Keratinocyte (primary cell): ENCODE measurements around the gene KLF2. TPM values are rescaled to one million over a fixed set of nuclear protein-coding genes. Genes with fewer than 3 reads are reported as not detected.
A peak's percentile ranks its signal among the peaks of the same experiment; 100 is the strongest.

ENCODE experiments used
- DNase-seq: peaks from one replicate; pipeline ENCODE4 v3.0.0-alpha.2; 2011; ENCODE audit warnings: low read depth, missing footprints, low spot score
- FAIRE-seq: peaks from 2 replicates; lab custom pipeline; 2011; peaks lifted over from hg19 to GRCh38; lab: Jason Lieb, UNC
- H2AFZ ChIP-seq: 2 replicates; pipeline ENCODE4 v1.6.0; 2012; ENCODE audit warnings: low read length, control low read depth, inconsistent platforms; ENCODE audit not compliant: control insufficient read depth
- H3K27ac ChIP-seq: 2 replicates; pipeline ENCODE4 v1.5.1; 2011; ENCODE audit warnings: low read length; ENCODE audit not compliant: control insufficient read depth, insufficient read depth
- H3K27me3 ChIP-seq: 3 replicates; pipeline ENCODE4 v1.6.0; 2011; ENCODE audit warnings: low read length; ENCODE audit not compliant: control insufficient read depth, insufficient read depth; ENCODE audit errors: extremely low read depth
- H3K36me3 ChIP-seq, 2 experiments: 2 replicates in 1 of 2; 3 replicates in 1 of 2; pipeline ENCODE4 v1.5.1; 2011; ENCODE audit warnings: low read length in 2 of 2, mild to moderate bottlenecking in 1 of 2; ENCODE audit not compliant: control insufficient read depth in 2 of 2, insufficient read depth in 2 of 2; ENCODE audit errors: extremely low read depth in 1 of 2
- H3K4me1 ChIP-seq: 3 replicates; pipeline ENCODE4 v1.5.1; 2011; ENCODE audit warnings: low read length; ENCODE audit not compliant: control insufficient read depth, insufficient read depth; ENCODE audit errors: extremely low read depth
- H3K4me2 ChIP-seq: 3 replicates; pipeline ENCODE4 v1.6.0; 2011; ENCODE audit warnings: low read depth, low read length; ENCODE audit not compliant: control insufficient read depth, insufficient read depth; ENCODE audit errors: extremely low read depth
- H3K4me3 ChIP-seq, 3 experiments: fragments of 200-600 bp in 1 of 3; sonication (generic) in 1 of 3; 2 replicates in 2 of 3; 3 replicates in 1 of 3; pipeline ENCODE4 v1.5.1; 2011 to 2016; ENCODE audit warnings: low read length in 3 of 3, mild to moderate bottlenecking in 3 of 3, control low read depth in 2 of 3, inconsistent platforms in 1 of 3, low read depth in 1 of 3, mixed read lengths in 1 of 3, mixed run types in 1 of 3, moderate library complexity in 1 of 3; ENCODE audit not compliant: control insufficient read depth in 2 of 3, insufficient read depth in 2 of 3; ENCODE audit errors: extremely low read depth in 1 of 3
- H3K79me2 ChIP-seq: 2 replicates; pipeline ENCODE4 v1.6.0; 2012; ENCODE audit warnings: low read length; ENCODE audit not compliant: control insufficient read depth, insufficient read depth
- H3K9ac ChIP-seq: 3 replicates; pipeline ENCODE4 v1.6.0; 2011; ENCODE audit warnings: low read length; ENCODE audit not compliant: control insufficient read depth, insufficient read depth; ENCODE audit errors: extremely low read depth
- H3K9me1 ChIP-seq: 3 replicates; pipeline ENCODE4 v1.6.0; 2011; ENCODE audit warnings: low read length; ENCODE audit not compliant: control insufficient read depth, insufficient read depth; ENCODE audit errors: extremely low read depth
- H3K9me3 ChIP-seq: 2 replicates; pipeline ENCODE4 v1.5.1; 2012; ENCODE audit warnings: low read depth, low read length; ENCODE audit not compliant: control insufficient read depth
- H4K20me1 ChIP-seq: 3 replicates; pipeline ENCODE4 v1.6.0; 2011; ENCODE audit warnings: low read length; ENCODE audit not compliant: control insufficient read depth, insufficient read depth; ENCODE audit errors: extremely low read depth
- EZH2 ChIP-seq: IDR thresholded peaks from one replicate; pipeline ENCODE4 v1.6.1; 2012; ENCODE audit warnings: inconsistent platforms, mild to moderate bottlenecking, low read length, moderate library complexity
- dilution Hi-C: fragments of 300-500 bp; cut with MboI; formaldehyde crosslinking; loops from one replicate; pipeline ENCODE4 v1.7.0; 2020; ENCODE audit warnings: low sequenced_read_pairs; ENCODE audit not compliant: extremely low pct_ligation_motif_present
- polyA plus RNA-seq, 5 experiments: library from polyadenylated mRNA; depleted of rRNA in 3 of 5; stranded (reverse) in 3 of 5; stranded (forward) in 1 of 5; unstranded in 1 of 5; fragments of >200 nt; gene quantifications; 1 replicate in 1 of 5; 2 replicates in 3 of 5; 3 replicates in 1 of 5; pipeline versions ENCODE4 v1.2.1 to v1.2.3, GENCODE V29; 2011 to 2012; ENCODE audit warnings: missing spikeins in 2 of 5, low read depth in 1 of 5, low replicate concordance in 1 of 5
- TF ChIP-seq, protein P1 (sequence below), 3 experiments: IDR thresholded peaks in 1 of 3; conservative IDR thresholded peaks in 1 of 3; optimal IDR thresholded peaks in 1 of 3; 2 replicates in 2 of 3; 3 replicates in 1 of 3; pipeline versions ENCODE3 to v1.5.1; 2011; ENCODE audit warnings: low read length in 3 of 3, mild to moderate bottlenecking in 3 of 3, moderate library complexity in 2 of 3, control low read depth in 1 of 3, inconsistent platforms in 1 of 3; ENCODE audit not compliant: insufficient read depth in 2 of 3; ENCODE audit errors: extremely low read depth in 1 of 3

KLF2 gene
- polyA plus RNA-seq, 1 donor (not counting 4 experiments of a cell fraction or from before 2014, with no cell fraction given), result not detected

DNA sequence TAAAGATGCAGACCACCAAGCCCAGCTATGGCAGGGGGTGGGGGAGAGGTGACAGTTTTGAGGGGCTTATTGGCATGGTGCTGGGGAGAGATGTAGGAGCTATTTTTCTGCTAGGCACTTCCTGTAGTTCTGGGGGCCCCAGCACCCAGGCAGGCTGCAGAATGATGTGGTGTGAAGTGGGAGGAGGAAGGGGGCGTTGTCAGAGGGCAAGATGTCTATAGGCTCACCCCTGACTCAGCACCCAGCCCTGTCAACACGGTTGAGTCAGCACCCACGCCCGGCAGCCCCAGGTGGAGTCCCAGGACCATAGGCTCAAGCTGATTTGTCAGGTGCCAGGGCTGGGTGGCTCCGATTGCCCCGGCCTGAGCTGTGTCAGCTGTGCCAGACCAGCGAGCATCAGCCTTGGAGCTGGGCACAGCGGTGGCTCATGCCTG lies 5.8 kb downstream of the KLF2 start:
- no peak overlapping the region for H3K4me2 ChIP-seq
- no peaks in the 10 kb centered on the region for H3K9me1 ChIP-seq
- no peaks in the 10 kb centered on the region for H4K20me1 ChIP-seq
- peaks cover 11% of the 10 kb centered on the region for H3K4me1 ChIP-seq
- DNase-seq (peak; percentile 70), FAIRE-seq (peak; percentile 92)
- no peaks in the 10 kb centered on the region for H3K27me3 ChIP-seq
- H3K27ac ChIP-seq, result no peak overlapping the region
- H3K9ac ChIP-seq, result no peak overlapping the region
- H3K36me3 ChIP-seq, result no peaks in the 10 kb centered on the region
- TF ChIP-seq EZH2, result no peak
- TF ChIP-seq, protein P1, sequence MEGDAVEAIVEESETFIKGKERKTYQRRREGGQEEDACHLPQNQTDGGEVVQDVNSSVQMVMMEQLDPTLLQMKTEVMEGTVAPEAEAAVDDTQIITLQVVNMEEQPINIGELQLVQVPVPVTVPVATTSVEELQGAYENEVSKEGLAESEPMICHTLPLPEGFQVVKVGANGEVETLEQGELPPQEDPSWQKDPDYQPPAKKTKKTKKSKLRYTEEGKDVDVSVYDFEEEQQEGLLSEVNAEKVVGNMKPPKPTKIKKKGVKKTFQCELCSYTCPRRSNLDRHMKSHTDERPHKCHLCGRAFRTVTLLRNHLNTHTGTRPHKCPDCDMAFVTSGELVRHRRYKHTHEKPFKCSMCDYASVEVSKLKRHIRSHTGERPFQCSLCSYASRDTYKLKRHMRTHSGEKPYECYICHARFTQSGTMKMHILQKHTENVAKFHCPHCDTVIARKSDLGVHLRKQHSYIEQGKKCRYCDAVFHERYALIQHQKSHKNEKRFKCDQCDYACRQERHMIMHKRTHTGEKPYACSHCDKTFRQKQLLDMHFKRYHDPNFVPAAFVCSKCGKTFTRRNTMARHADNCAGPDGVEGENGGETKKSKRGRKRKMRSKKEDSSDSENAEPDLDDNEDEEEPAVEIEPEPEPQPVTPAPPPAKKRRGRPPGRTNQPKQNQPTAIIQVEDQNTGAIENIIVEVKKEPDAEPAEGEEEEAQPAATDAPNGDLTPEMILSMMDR (optimal IDR thresholded peaks at IDR 0.05 in 1 of 3, IDR thresholded peaks at IDR 0.05 in 1 of 3, conservative IDR thresholded peaks at IDR 0.05 in 1 of 3; ENCODE audit: extremely low read depth in 1 of 3, insufficient read depth in 2 of 3, low read length in 3 of 3), result no peak
- no peaks in the 10 kb centered on the region for H3K9me3 ChIP-seq
- H2AFZ ChIP-seq, result no peak overlapping the region
- H3K79me2 ChIP-seq, result no peaks in the 10 kb centered on the region
- dilution Hi-C loops, result no loop called here
- H3K4me3 ChIP-seq, result no peak overlapping the region

DNA sequence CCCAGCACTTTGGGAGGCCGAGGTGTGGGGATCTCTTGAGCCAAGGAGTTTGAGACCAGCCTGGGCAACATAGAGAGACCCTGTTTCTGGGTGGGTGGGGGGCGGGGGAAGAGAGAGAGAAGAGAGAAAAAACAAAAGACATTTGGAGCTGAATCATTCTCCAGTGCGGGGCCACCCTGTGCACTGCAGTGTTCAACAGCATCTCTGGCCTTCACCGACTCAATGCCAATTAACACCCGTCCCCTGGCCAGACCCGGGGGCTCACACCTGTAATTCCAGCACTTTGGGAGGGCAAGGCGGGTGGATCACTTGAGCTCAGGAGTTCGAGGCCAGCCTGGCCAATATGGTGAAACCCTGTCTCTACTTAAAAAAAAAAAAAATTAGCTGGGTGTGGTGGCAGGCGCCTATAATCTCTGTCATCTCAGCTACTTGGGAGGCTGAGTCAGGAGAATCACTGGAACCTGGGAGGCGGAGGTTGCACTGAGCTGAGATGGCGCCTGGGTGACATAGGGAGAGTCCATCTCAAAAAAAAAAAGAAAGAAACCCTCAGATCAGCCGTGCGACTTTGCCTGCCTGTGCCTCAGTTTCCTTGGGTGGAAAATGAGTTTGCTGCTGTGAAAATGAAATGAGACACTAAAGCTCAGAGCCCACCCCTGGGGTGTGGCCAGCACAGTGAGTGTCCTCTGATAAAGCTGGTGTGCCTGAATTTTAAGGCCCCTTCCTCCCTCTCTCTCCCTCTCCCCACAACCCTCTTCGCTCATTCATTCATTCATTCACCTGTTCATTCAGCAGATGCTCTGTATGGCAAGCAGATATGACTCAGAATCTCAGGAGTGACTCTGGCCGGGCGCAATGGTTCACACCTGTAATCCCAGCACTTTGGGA lies 6.4 kb downstream of the KLF2 start:
- Histone ChIP-seq H3K36me3 (no peaks in the 10 kb centered on the region), H3K79me2 (no peaks in the 10 kb centered on the region), H3K27me3 (no peaks in the 10 kb centered on the region), H3K27ac (no peak overlapping the region), H3K9me1 (no peaks in the 10 kb centered on the region), H3K9me3 (no peaks in the 10 kb centered on the region), H2AFZ (no peak overlapping the region), H3K4me2 (no peak overlapping the region), H3K4me3 (no peak overlapping the region), H4K20me1 (no peaks in the 10 kb centered on the region), H3K9ac (no peak overlapping the region), H3K4me1 (peaks cover 11% of the 10 kb centered on the region)
- FAIRE-seq, result no peak
- no peak for DNase-seq
- dilution Hi-C loops, result no loop called here
- no peak for TF ChIP-seq EZH2
- TF ChIP-seq, protein P1 (optimal IDR thresholded peaks at IDR 0.05 in 1 of 3, IDR thresholded peaks at IDR 0.05 in 1 of 3, conservative IDR thresholded peaks at IDR 0.05 in 1 of 3; ENCODE audit: extremely low read depth in 1 of 3, insufficient read depth in 2 of 3, low read length in 3 of 3), result no peak
